HG03457 (cell line): ENCODE data around the gene PRR23E.

ENCODE experiments used
- ATAC-seq: cut with Tn5 transposase; IDR thresholded peaks from one replicate; pipeline ENCODE4 v1.9.1; 2021; ENCODE audit warnings: moderate number of reproducible peaks; ENCODE audit not compliant: unreplicated experiment

The PRR23E gene

GRCh38 chr3:127164615-127165014, 28.3 kb upstream of the PRR23E start:
- no peak for ATAC-seq

- no peak for ATAC-seq
Observed at GRCh38 chr3:127165036-127165435, 27.9 kb upstream of the PRR23E start.

GRCh38 chr3:127165694-127166485, 27.0 kb upstream of the PRR23E start:
- no peak for ATAC-seq

GRCh38 chr3:127166501-127167065, 26.3 kb upstream of the PRR23E start:
- ATAC-seq: no peak

- no peak for ATAC-seq
Observed at GRCh38 chr3:127167315-127168043, 25.5 kb upstream of the PRR23E start.

- no peak for ATAC-seq
Observed at GRCh38 chr3:127168271-127168670, 24.7 kb upstream of the PRR23E start.

GRCh38 chr3:127170814-127171213, 22.1 kb upstream of the PRR23E start:
- ATAC-seq: no peak

GRCh38 chr3:127171320-127171719, 21.6 kb upstream of the PRR23E start:
- ATAC-seq: no peak

- no peak for ATAC-seq
Observed at GRCh38 chr3:127171721-127172120, 21.2 kb upstream of the PRR23E start.

GRCh38 chr3:127172211-127172610, 20.7 kb upstream of the PRR23E start:
- ATAC-seq: no peak

GRCh38 chr3:127172781-127173515, 20.0 kb upstream of the PRR23E start:
- ATAC-seq: no peak

GRCh38 chr3:127173516-127174166, 19.3 kb upstream of the PRR23E start:
- ATAC-seq: no peak

GRCh38 chr3:127174284-127174683, 18.6 kb upstream of the PRR23E start:
- ATAC-seq: no peak

- no peak for ATAC-seq
Observed at GRCh38 chr3:127174715-127175140, 18.2 kb upstream of the PRR23E start.

GRCh38 chr3:127175272-127175671, 17.7 kb upstream of the PRR23E start:
- ATAC-seq: no peak

- no peak for ATAC-seq
Observed at GRCh38 chr3:127177226-127177625, 15.7 kb upstream of the PRR23E start.

- no peak for ATAC-seq
Observed at GRCh38 chr3:127180859-127181258, 12.1 kb upstream of the PRR23E start.

GRCh38 chr3:127182431-127182830, 10.5 kb upstream of the PRR23E start:
- no peak for ATAC-seq

- no peak for ATAC-seq
Observed at GRCh38 chr3:127182848-127183714, 9.8 kb upstream of the PRR23E start.
